Endothelial cell of coronary artery (primary cell): ENCODE data around the gene GAGE12H. TPM values are rescaled to one million over a fixed set of nuclear protein-coding genes. Genes with fewer than 3 reads are reported as not detected.

Source experiments
- total RNA-seq: library from RNA; depleted of rRNA; stranded (reverse); fragments of >200 nt; gene quantifications from 2 replicates; pipeline ENCODE4 v1.2.3, GENCODE V29; 2014

GAGE12H gene
- total RNA-seq: not detected in 2 replicates

GRCh38 chrX:49579649-49580048 is at the start of gene GAGE12H:
GAGE12H (plus strand) TSS chrX:49579949; CDS start chrX:49581104, 1,155 bp downstream.

GRCh38 chrX:49531877-49532276 is 47.9 kb upstream of the GAGE12H start, which contains the start of gene GAGE12C:
GAGE12C (plus strand) TSS chrX:49532177; CDS start chrX:49533332, 1,155 bp downstream.

GRCh38 chrX:49541433-49541832 is 38.3 kb upstream of the GAGE12H start, which contains the start of gene GAGE12D:
GAGE12D (plus strand) TSS chrX:49541733; CDS start chrX:49542888, 1,155 bp downstream.

GRCh38 chrX:49550989-49551388 is 28.8 kb upstream of the GAGE12H start, which contains the start of gene GAGE12E:
GAGE12E (plus strand) TSS chrX:49551289; CDS start chrX:49552444, 1,155 bp downstream.

GRCh38 chrX:49560542-49560941 is 19.2 kb upstream of the GAGE12H start, which contains the start of gene GAGE12F:
GAGE12F (plus strand) TSS chrX:49560842; CDS start chrX:49561997, 1,155 bp downstream.

GRCh38 chrX:49570100-49570499 is 9.6 kb upstream of the GAGE12H start, which contains the start of gene GAGE12G:
GAGE12G (plus strand) TSS chrX:49570400; CDS start chrX:49571555, 1,155 bp downstream.

GRCh38 chrX:49589196-49589595 is 9.4 kb downstream of the GAGE12H start, which contains the start of gene GAGE2A:
GAGE2A (plus strand) TSS chrX:49589496; CDS start chrX:49590651, 1,155 bp downstream.

GRCh38 chrX:49598720-49599119 is 19.0 kb downstream of the GAGE12H start, which contains the start of gene GAGE1:
GAGE1 (plus strand) TSS chrX:49599020; CDS start chrX:49600175, 1,155 bp downstream.

Other genes starting within 250 kb of the GAGE12H start
- gene GAGE13, start 248.4 kb upstream of the GAGE12H start, total RNA-seq: not detected in 2 replicates
- gene GAGE12C, start 47.8 kb upstream of the GAGE12H start, total RNA-seq: not detected in 2 replicates
- gene GAGE12D, start 38.2 kb upstream of the GAGE12H start, total RNA-seq: not detected in 2 replicates
- gene GAGE12E, start 28.7 kb upstream of the GAGE12H start, total RNA-seq: not detected in 2 replicates
- gene GAGE12F, start 19.1 kb upstream of the GAGE12H start, total RNA-seq: not detected in 2 replicates
- not detected in 2 replicates for gene GAGE12G, start 9.5 kb upstream of the GAGE12H start, total RNA-seq
- not detected in 2 replicates for gene GAGE2A, start 9.5 kb downstream of the GAGE12H start, total RNA-seq
- not detected in 2 replicates for gene GAGE1, start 19.1 kb downstream of the GAGE12H start, total RNA-seq
- gene PAGE1, start 116.0 kb downstream of the GAGE12H start, total RNA-seq: not detected in 2 replicates
- gene PAGE4, start 249.4 kb downstream of the GAGE12H start, total RNA-seq: not detected in 2 replicates